Upper lobe of right lung (tissue), 1 donor: ENCODE data around the gene RNF144A. TPM values are rescaled to one million over a fixed set of nuclear protein-coding genes. Genes with fewer than 3 reads are reported as not detected.
"Not testable (repeated sequence)": the region's sequence is repeated elsewhere in the genome, so short reads cannot be mapped to it uniquely, and the experiment has no call there.

ENCODE experiments used
- ATAC-seq: fragments of 200-7000 bp; cut with Tn5 transposase; one replicate; pipeline ENCODE4 v1.9.1; 2020; ENCODE audit warnings: mild to moderate bottlenecking, moderate library complexity
- DNase-seq: peaks from one replicate; pipeline ENCODE4 v3.0.0-alpha.2; 2020
- H3K27ac ChIP-seq: fragments of 200-600 bp; one replicate; pipeline ENCODE4 v1.8.0; 2022
- H3K27me3 ChIP-seq: fragments of 200-600 bp; one replicate; pipeline ENCODE4 v1.8.0; 2022; ENCODE audit warnings: mild to moderate bottlenecking
- H3K36me3 ChIP-seq: fragments of 200-600 bp; one replicate; pipeline ENCODE4 v1.8.0; 2022
- H3K4me1 ChIP-seq: fragments of 200-600 bp; one replicate; pipeline ENCODE4 v1.8.0; 2022
- H3K4me3 ChIP-seq: fragments of 200-600 bp; one replicate; pipeline ENCODE4 v1.8.0; 2022; ENCODE audit warnings: mild to moderate bottlenecking
- H3K9me3 ChIP-seq: fragments of 200-600 bp; one replicate; pipeline ENCODE4 v1.8.0; 2022
- intact Hi-C: fragments of 100-400 bp; cut with DNase I; formaldehyde crosslinking; loops from one replicate; pipeline ENCODE4 v1.11.0; 2022
- total RNA-seq: library from RNA; stranded (reverse); fragmentation: NEBNext Ultra II Directional; extraction: Animal tissue kit (Norgen Biotek cat#: 25700); gene quantifications from one replicate; pipeline ENCODE4 v1.2.1, GENCODE V29; 2021
- TF ChIP-seq, protein P1 (sequence below): fragments of 200-600 bp; IDR thresholded peaks from one replicate; pipeline ENCODE4 v1.8.0; 2022; ENCODE audit warnings: antibody characterized with exemption
- donor health status: DM: no; HTN: yes; CAD: no; lungs with severe emphysema.

The RNF144A gene
- total RNA-seq, 1 donor from 2014 or later, result 16.0 TPM

GRCh38 chr2:6934758-6935651, 17.8 kb downstream of the RNF144A start:
- ATAC-seq (peak; percentile 41), DNase-seq (no peak)
- H3K4me3 ChIP-seq, result no peak overlapping the region
- no peaks in the 10 kb centered on the region for H3K36me3 ChIP-seq
- H3K4me1 ChIP-seq, result no peaks in the 10 kb centered on the region
- no peak overlapping the region for H3K27ac ChIP-seq
- TF ChIP-seq, protein P1, sequence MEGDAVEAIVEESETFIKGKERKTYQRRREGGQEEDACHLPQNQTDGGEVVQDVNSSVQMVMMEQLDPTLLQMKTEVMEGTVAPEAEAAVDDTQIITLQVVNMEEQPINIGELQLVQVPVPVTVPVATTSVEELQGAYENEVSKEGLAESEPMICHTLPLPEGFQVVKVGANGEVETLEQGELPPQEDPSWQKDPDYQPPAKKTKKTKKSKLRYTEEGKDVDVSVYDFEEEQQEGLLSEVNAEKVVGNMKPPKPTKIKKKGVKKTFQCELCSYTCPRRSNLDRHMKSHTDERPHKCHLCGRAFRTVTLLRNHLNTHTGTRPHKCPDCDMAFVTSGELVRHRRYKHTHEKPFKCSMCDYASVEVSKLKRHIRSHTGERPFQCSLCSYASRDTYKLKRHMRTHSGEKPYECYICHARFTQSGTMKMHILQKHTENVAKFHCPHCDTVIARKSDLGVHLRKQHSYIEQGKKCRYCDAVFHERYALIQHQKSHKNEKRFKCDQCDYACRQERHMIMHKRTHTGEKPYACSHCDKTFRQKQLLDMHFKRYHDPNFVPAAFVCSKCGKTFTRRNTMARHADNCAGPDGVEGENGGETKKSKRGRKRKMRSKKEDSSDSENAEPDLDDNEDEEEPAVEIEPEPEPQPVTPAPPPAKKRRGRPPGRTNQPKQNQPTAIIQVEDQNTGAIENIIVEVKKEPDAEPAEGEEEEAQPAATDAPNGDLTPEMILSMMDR, result no peak
- intact Hi-C loops, result no loop called here
- H3K27me3 ChIP-seq, result no peaks in the 10 kb centered on the region
- H3K9me3 ChIP-seq, result no peaks in the 10 kb centered on the region

DNA sequence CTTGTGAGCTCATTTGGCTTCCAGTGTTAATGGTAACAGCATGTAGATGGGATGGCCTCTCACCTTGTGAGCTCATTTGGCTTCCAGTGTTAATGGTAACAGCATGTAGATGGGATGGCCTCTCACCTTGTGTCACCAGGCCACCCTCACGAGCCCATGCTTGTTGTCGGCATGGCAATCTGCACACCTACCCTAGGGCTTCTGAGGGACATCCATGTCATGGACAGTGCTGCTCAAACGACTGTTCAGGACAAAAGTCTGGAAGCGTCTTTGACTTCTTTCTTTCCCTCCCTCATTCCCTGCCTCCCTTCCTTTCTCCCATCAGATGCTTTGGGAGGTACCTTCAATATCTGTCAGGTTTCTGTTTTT, 18.4 kb downstream of the RNF144A start:
- H3K27me3 ChIP-seq, H3K36me3 ChIP-seq, DNase-seq, intact Hi-C loops, H3K4me3 ChIP-seq, H3K9me3 ChIP-seq, ATAC-seq, H3K27ac ChIP-seq, H3K4me1 ChIP-seq: not testable (repeated sequence)

DNA sequence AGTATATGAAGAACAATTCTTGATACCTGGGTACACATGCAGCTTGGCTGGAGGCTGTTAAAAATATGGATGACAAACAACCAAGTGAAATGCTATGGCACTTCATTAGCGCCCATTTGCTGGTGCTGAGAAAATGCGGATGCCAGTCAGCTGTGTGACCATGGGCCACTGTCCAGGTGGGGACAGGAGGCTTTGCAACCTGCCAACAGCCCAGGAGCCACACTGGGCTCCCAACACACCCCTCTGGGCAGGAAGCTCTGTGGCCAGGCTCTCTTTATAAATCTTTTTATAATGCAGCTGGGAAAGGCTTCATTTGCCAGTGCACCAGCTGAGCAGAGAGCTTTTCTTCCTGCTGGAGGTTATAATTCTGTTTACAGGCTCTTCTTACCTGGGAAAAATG, 19.9 kb downstream of the RNF144A start:
- no peaks in the 10 kb centered on the region for H3K9me3 ChIP-seq
- intact Hi-C loops, result no loop called here
- no peak for DNase-seq
- H3K27ac ChIP-seq, result no peak overlapping the region
- TF ChIP-seq, protein P1, result no peak
- no peak for ATAC-seq
- H3K27me3 ChIP-seq, result no peaks in the 10 kb centered on the region
- no peaks in the 10 kb centered on the region for H3K4me1 ChIP-seq
- no peaks in the 10 kb centered on the region for H3K36me3 ChIP-seq
- H3K4me3 ChIP-seq, result no peak overlapping the region

- no peak for DNase-seq
- ATAC-seq, result no peak
- H3K4me1 ChIP-seq, result no peaks in the 10 kb centered on the region
- TF ChIP-seq, protein P1, result no peak
- no peaks in the 10 kb centered on the region for H3K36me3 ChIP-seq
- H3K4me3 ChIP-seq, result no peak overlapping the region
- no peaks in the 10 kb centered on the region for H3K27me3 ChIP-seq
- no peak overlapping the region for H3K27ac ChIP-seq
- intact Hi-C loops, result no loop called here
- H3K9me3 ChIP-seq, result no peaks in the 10 kb centered on the region
Observed at GRCh38 chr2:6937582-6937981, 20.4 kb downstream of the RNF144A start.

GRCh38 chr2:6939071-6939470, 21.9 kb downstream of the RNF144A start:
- TF ChIP-seq, protein P1, result no peak
- no peak for ATAC-seq
- no peaks in the 10 kb centered on the region for H3K9me3 ChIP-seq
- H3K36me3 ChIP-seq, result no peaks in the 10 kb centered on the region
- no peak overlapping the region for H3K27ac ChIP-seq
- DNase-seq, result no peak
- no peaks in the 10 kb centered on the region for H3K4me1 ChIP-seq
- H3K27me3 ChIP-seq, result no peaks in the 10 kb centered on the region
- intact Hi-C loops, result no loop called here
- no peak overlapping the region for H3K4me3 ChIP-seq

GRCh38 chr2:6940820-6941219, 23.6 kb downstream of the RNF144A start:
- TF ChIP-seq, protein P1, result no peak
- intact Hi-C loops, result no loop called here
- no peak for ATAC-seq

More at GRCh38 chr2:6940820-6941219, 23.6 kb downstream of the RNF144A start:
- Histone ChIP-seq H3K36me3 (no peaks in the 10 kb centered on the region), H3K9me3 (no peaks in the 10 kb centered on the region), H3K27me3 (no peaks in the 10 kb centered on the region), H3K27ac (no peak overlapping the region), H3K4me1 (no peaks in the 10 kb centered on the region), H3K4me3 (no peak overlapping the region)
- DNase-seq, result no peak
